Activated T-helper 17 cell treated with anti-CD3 and anti-CD28 coated beads, Interleukin-2, amount 50 U/mL, for 72 hours (primary cell): ENCODE results near the gene PCDHB3. TPM values are rescaled to one million over a fixed set of nuclear protein-coding genes. Genes with fewer than 3 reads are reported as not detected.
A peak's percentile ranks its signal among the peaks of the same experiment; 100 is the strongest.
"Not testable (repeated sequence)": the region's sequence is repeated elsewhere in the genome, so short reads cannot be mapped to it uniquely, and the experiment has no call there.

Experiments
- ATAC-seq: fragments of 150-1000 bp; cut with Tn5 transposase; replicated peaks from 2 replicates; pipeline ENCODE4 v1.10.0; 2021; ENCODE audit warnings: mild to moderate bottlenecking, moderate library complexity
- H3K27ac Mint-ChIP-seq: one replicate; pipeline ENCODE4 v1.8.0; 2022; ENCODE audit warnings: mixed read lengths
- H3K27me3 Mint-ChIP-seq: one replicate; pipeline ENCODE4 v1.8.0; 2022; ENCODE audit warnings: mixed read lengths
- H3K36me3 Mint-ChIP-seq: one replicate; pipeline ENCODE4 v1.8.0; 2022; ENCODE audit warnings: low read depth, mild to moderate bottlenecking, mixed read lengths
- H3K4me1 Mint-ChIP-seq: one replicate; pipeline ENCODE4 v1.8.0; 2022; ENCODE audit warnings: mixed read lengths
- H3K4me3 Mint-ChIP-seq: one replicate; pipeline ENCODE4 v1.8.0; 2022; ENCODE audit warnings: mild to moderate bottlenecking, mixed read lengths
- H3K9me3 Mint-ChIP-seq: one replicate; pipeline ENCODE4 v1.8.0; 2022; ENCODE audit warnings: mixed read lengths
- total RNA-seq, 2 donors: library from RNA; stranded (reverse); gene quantifications; one replicate each; pipeline ENCODE4 v1.2.3, GENCODE V29; 2022

PCDHB3 gene
- under 1 TPM in 1 of 2 donors, not detected in 1; 0.08 TPM for total RNA-seq

DNA sequence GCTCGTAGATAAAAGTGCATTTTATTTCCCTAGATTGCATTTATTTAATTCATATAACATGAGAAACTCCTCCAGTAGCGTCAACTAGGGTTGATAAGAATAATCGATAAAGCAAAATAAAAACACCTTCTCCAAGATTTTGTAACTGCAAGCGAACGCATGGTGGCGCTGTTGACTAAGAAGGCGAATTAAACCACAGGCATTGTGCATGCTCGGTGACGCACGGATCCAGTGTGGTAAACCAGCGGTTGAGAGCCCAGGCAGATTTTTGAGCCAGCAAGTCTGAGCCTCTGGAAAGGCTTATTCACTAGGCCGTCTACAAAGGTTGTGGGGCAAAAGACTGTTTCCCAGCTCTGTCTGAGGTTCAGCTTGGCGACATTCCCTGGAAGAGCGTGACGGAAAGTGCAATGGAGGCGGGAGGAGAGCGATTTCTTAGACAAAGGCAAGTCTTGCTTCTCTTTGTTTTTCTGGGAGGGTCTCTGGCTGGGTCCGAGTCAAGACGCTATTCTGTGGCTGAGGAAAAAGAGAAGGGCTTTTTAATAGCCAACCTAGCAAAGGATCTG, at the start of gene PCDHB3:
PCDHB3 (plus strand) TSS at position 231 of the 563 bp plus-strand sequence; CDS start at position 408, 177 bp downstream.
- H3K27me3 Mint-ChIP-seq = peaks cover 15% of the 10 kb centered on the region
- peaks cover 4% of the 10 kb centered on the region for H3K9me3 Mint-ChIP-seq
- no peak within 1 kb of the TSS for H3K27ac Mint-ChIP-seq
- H3K4me1 Mint-ChIP-seq = peaks cover 4% of the 10 kb centered on the region
- ATAC-seq = no peak
- no peaks in the 10 kb centered on the region for H3K36me3 Mint-ChIP-seq
- H3K4me3 Mint-ChIP-seq = no peak within 1 kb of the TSS

DNA sequence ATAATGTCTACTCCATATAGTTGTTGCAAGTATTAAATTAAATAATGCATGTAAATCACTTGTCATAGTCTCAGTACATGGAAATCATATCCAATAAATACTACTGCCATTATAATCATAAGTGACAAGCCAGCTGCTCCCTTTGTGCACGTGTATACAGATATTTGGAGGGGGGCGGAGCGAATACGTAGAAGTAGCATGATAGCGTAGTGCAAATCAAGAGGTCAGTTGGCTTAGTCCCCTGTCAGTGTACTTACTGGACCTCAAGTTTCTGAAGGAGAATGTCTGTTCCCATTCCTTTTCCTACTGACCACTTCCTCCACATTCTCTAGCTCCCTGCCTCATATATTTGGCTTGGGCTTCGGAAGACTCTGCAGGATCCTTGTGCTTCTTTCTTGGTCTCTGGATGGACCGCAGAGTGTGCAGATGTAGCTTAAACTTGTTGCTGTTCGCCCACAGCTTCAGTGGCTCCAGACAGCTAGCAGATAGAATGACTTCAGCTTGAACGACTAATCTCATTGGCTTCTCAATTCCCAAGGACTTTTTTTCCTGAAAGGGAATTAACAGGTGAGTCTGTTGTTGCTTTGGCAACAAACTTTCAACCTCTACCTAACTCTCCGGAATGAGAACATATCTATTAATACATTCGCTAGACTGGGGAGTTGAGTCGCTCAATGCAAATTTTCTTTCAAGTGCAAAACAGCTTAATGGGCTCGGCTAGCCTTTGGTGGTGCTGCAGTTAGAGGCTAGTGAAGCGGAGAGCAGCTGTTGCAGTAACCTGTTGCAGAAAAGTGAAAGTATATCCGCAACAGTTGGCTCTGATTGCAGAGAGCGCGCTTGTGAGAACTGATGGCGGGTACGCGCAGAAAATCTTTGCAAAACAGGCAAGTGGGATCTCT, 49.4 kb upstream of the PCDHB3 start, which contains the start of gene PCDHB1:
PCDHB1 (plus strand) TSS at position 753 of the 899 bp plus-strand sequence; CDS start at position 850, 97 bp downstream.
- H3K4me3 Mint-ChIP-seq = peak within 1 kb of the TSS; percentile 46
- H3K4me1 Mint-ChIP-seq = peaks cover 4% of the 10 kb centered on the region
- peaks cover 4% of the 10 kb centered on the region for H3K9me3 Mint-ChIP-seq
- no peak for ATAC-seq
- no peak within 1 kb of the TSS for H3K27ac Mint-ChIP-seq
- no peaks in the 10 kb centered on the region for H3K36me3 Mint-ChIP-seq
- H3K27me3 Mint-ChIP-seq = peaks cover 49% of the 10 kb centered on the region

DNA sequence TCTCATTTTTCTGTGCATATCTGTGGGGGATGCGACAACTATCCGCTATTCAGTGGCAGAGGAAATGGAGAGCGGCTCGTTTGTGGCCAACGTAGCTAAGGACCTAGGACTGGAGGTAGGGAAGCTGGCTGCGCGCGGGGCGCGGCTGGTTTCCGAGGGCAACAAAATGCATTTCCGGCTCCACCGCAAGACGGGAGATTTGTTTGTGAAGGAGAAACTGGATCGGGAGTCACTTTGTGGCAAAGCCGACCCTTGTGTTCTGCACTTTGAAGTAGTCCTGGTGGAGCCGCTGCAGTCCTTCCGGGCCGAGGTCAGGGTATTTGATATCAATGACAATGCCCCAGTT, 48.8 kb upstream of the PCDHB3 start:
- no peak for ATAC-seq
- Mint-ChIP-seq H3K36me3 (no peaks in the 10 kb centered on the region), H3K4me1 (peaks cover 4% of the 10 kb centered on the region), H3K4me3 (peak overlapping the region; percentile 46), H3K27me3 (peaks cover 46% of the 10 kb centered on the region), H3K9me3 (peaks cover 4% of the 10 kb centered on the region), H3K27ac (no peak overlapping the region)

DNA sequence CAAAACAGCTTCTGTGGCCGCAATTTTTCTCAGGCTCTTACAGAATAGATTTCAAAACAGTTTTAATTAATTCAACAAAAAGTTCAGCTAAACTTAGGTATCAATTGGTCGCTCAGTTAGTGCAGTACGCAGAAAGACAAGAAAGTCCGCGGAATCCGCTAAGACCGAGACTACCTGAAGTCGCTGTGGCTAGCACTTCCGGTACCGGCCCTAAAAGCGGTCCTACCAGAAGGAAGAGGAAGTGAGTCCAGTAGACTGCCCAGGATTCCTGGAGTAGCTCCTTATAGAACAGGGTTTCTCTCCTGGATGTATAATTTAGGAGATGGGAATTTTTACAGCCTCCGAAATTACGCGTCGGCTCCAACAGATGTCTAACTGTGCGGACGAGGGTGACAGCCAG, 22.4 kb upstream of the PCDHB3 start:
- ATAC-seq = no peak
- Mint-ChIP-seq H3K36me3 (no peaks in the 10 kb centered on the region), H3K9me3 (no peaks in the 10 kb centered on the region), H3K4me3 (peak overlapping the region; percentile 48), H3K27ac (no peak overlapping the region), H3K27me3 (peaks cover 9% of the 10 kb centered on the region), H3K4me1 (no peaks in the 10 kb centered on the region)

DNA sequence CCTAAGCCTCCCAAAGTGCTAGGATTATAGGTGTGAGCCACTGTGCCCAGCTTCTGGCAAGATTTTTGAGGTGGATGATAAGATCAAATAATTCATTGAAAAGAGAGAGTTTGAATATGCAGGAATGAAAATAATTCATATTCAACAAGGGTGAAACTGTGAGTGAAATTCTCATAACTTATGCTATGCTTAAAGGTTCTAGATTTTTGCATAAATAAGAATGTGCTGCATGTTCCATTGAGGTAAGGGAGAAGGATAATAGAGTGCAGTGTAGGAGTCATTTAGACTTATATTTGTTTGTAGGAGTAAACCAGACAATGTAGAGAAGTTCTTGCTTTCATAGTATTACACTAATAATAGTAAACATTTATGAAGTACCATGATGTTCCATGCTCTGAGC, 18.0 kb upstream of the PCDHB3 start:
- Mint-ChIP-seq H3K4me1 (peaks cover 5% of the 10 kb centered on the region), H3K27me3 (peaks cover 4% of the 10 kb centered on the region), H3K27ac (no peak overlapping the region), H3K4me3 (no peak overlapping the region), H3K9me3 (peaks cover 2% of the 10 kb centered on the region), H3K36me3 (no peaks in the 10 kb centered on the region)
- ATAC-seq = no peak

DNA sequence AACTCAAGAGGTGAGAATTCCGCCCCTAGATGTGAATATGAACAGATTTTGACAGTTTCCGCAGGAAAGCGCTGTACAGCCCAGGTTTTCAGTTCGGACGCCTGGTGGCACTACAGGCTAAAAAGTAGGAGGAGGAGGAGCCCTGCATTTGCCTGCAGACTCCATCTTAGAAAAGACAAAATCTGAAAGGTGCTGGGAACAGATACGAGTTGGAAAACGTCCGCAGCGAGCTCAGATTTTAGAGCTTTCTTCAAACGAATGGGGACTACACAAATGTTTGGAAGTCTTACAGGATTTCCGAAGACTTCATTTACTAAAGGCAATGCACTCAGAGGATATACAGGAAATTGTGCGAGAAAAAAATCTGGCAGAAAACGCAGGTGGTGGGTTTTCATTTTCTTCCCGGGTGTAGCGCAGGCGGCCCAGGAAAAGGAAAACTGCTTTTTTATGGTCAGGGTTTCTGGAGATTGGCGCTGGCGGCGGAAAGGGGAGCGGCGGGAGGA, 15.7 kb upstream of the PCDHB3 start:
- no peaks in the 10 kb centered on the region for H3K36me3 Mint-ChIP-seq
- H3K4me1 Mint-ChIP-seq = peaks cover 5% of the 10 kb centered on the region
- H3K9me3 Mint-ChIP-seq = peaks cover 3% of the 10 kb centered on the region
- H3K27me3 Mint-ChIP-seq = peaks cover 5% of the 10 kb centered on the region
- peak overlapping the region; percentile 92 for H3K4me3 Mint-ChIP-seq
- peak; percentile 78 for ATAC-seq
- peak overlapping the region; percentile 88 for H3K27ac Mint-ChIP-seq

DNA sequence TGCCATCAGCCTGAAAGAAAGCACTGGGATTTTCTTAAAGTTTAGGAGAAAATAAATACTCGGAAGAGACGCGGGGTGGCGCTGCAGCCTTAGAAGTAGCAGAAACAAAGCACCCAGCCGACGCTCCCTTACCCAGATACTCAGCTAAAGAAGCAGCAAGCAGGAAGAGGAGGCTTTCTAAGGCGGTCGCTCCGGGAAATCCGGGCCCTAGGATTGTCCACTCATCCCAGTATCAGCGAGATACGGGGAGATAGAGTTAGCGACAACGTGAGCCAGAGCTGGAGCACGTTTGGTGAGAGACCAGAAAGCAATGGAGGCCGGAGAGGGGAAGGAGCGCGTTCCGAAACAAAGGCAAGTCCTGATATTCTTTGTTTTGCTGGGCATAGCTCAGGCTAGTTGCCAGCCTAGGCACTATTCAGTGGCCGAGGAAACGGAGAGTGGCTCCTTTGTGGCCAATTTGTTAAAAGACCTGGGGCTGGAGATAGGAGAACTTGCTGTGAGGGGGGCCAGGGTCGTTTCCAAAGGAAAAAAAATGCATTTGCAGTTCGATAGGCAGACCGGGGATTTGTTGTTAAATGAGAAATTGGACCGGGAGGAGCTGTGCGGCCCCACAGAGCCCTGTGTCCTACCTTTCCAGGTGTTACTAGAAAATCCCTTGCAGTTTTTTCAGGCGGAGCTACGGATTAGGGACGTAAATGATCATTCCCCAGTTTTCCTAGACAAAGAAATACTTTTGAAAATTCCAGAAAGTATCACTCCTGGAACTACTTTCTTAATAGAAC, 5.6 kb upstream of the PCDHB3 start, which contains the start of gene PCDHB2:
PCDHB2 (plus strand) TSS at position 135 of the 782 bp plus-strand sequence; CDS start at position 311, 176 bp downstream.
- peak within 1 kb of the TSS; percentile 49 for H3K4me3 Mint-ChIP-seq
- no peak within 1 kb of the TSS for H3K27ac Mint-ChIP-seq
- H3K27me3 Mint-ChIP-seq = peaks cover 17% of the 10 kb centered on the region
- H3K9me3 Mint-ChIP-seq = peaks cover 9% of the 10 kb centered on the region
- H3K4me1 Mint-ChIP-seq = no peaks in the 10 kb centered on the region
- no peak for ATAC-seq
- no peaks in the 10 kb centered on the region for H3K36me3 Mint-ChIP-seq

DNA sequence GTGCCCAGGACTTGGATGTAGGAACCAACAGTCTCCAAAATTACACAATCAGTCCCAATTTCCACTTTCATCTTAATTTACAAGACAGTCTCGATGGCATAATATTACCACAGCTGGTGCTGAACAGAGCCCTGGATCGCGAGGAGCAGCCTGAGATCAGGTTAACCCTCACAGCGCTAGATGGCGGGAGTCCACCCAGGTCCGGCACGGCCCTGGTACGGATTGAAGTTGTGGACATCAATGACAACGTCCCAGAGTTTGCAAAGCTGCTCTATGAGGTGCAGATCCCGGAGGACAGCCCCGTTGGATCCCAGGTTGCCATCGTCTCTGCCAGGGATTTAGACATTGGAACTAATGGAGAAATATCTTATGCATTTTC, 5.0 kb upstream of the PCDHB3 start:
- no peak for ATAC-seq
- H3K4me1 Mint-ChIP-seq = peaks cover 1% of the 10 kb centered on the region
- peak overlapping the region; percentile 49 for H3K4me3 Mint-ChIP-seq
- H3K9me3 Mint-ChIP-seq = peaks cover 10% of the 10 kb centered on the region
- no peaks in the 10 kb centered on the region for H3K36me3 Mint-ChIP-seq
- no peak overlapping the region for H3K27ac Mint-ChIP-seq
- peaks cover 22% of the 10 kb centered on the region for H3K27me3 Mint-ChIP-seq

DNA sequence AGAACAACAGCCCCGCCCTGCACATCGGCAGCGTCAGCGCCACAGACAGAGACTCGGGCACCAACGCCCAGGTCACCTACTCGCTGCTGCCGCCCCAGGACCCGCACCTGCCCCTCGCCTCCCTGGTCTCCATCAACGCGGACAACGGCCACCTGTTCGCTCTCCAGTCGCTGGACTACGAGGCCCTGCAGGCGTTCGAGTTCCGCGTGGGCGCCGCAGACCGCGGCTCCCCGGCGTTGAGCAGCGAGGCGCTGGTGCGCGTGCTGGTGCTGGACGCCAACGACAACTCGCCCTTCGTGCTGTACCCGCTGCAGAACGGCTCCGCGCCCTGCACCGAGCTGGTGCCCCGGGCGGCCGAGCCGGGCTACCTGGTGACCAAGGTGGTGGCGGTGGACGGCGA, 4.1 kb upstream of the PCDHB3 start:
- not testable (repeated sequence) for H3K36me3 Mint-ChIP-seq, H3K4me1 Mint-ChIP-seq, H3K27ac Mint-ChIP-seq, ATAC-seq, H3K4me3 Mint-ChIP-seq
- Mint-ChIP-seq H3K27me3 (peaks cover 26% of the 10 kb centered on the region), H3K9me3 (peaks cover 13% of the 10 kb centered on the region)

DNA sequence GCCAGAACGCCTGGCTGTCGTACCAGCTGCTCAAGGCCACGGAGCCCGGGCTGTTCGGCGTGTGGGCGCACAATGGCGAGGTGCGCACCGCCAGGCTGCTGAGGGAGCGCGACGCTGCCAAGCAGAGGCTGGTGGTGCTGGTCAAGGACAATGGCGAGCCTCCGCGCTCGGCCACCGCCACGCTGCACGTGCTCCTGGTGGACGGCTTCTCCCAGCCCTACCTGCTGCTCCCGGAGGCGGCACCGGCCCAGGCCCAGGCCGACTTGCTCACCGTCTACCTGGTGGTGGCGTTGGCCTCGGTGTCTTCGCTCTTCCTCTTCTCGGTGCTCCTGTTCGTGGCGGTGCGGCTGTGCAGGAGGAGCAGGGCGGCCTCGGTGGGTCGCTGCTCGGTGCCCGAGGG, 3.7 kb upstream of the PCDHB3 start:
- not testable (repeated sequence) for H3K36me3 Mint-ChIP-seq, H3K27ac Mint-ChIP-seq, H3K4me1 Mint-ChIP-seq, H3K4me3 Mint-ChIP-seq, ATAC-seq
- peaks cover 13% of the 10 kb centered on the region for H3K9me3 Mint-ChIP-seq
- H3K27me3 Mint-ChIP-seq = peaks cover 26% of the 10 kb centered on the region

DNA sequence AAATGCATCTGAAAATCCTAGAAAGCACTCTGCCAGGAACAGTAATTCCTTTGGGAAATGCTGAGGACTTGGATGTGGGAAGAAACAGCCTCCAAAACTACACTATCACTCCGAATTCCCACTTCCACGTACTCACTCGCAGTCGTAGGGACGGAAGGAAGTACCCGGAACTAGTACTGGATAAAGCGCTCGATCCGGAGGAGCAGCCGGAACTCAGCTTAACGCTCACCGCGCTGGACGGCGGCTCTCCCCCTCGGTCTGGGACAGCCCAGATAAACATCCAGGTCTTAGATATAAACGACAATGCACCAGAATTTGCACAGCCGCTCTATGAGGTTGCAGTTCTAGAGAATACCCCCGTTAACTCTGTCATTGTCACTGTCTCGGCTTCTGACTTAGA, 786 bp downstream of the PCDHB3 start:
- no peak overlapping the region for H3K4me3 Mint-ChIP-seq
- no peaks in the 10 kb centered on the region for H3K36me3 Mint-ChIP-seq
- peaks cover 15% of the 10 kb centered on the region for H3K27me3 Mint-ChIP-seq
- no peak overlapping the region for H3K27ac Mint-ChIP-seq
- ATAC-seq = no peak
- H3K9me3 Mint-ChIP-seq = peaks cover 4% of the 10 kb centered on the region
- H3K4me1 Mint-ChIP-seq = peaks cover 4% of the 10 kb centered on the region

DNA sequence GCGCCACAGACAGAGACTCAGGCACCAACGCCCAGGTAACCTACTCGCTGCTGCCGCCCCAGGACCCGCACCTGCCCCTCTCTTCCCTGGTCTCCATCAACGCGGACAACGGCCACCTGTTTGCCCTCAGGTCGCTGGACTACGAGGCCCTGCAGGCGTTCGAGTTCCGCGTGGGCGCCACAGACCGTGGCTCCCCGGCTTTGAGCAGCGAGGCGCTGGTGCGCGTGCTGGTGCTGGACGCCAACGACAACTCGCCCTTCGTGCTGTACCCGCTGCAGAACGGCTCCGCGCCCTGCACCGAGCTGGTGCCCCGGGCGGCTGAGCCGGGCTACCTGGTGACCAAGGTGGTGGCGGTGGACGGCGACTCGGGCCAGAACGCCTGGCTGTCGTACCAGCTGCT, 1.8 kb downstream of the PCDHB3 start:
- H3K27ac Mint-ChIP-seq, H3K4me1 Mint-ChIP-seq, H3K4me3 Mint-ChIP-seq, ATAC-seq, H3K9me3 Mint-ChIP-seq, H3K36me3 Mint-ChIP-seq: not testable (repeated sequence)
- peaks cover 15% of the 10 kb centered on the region for H3K27me3 Mint-ChIP-seq

DNA sequence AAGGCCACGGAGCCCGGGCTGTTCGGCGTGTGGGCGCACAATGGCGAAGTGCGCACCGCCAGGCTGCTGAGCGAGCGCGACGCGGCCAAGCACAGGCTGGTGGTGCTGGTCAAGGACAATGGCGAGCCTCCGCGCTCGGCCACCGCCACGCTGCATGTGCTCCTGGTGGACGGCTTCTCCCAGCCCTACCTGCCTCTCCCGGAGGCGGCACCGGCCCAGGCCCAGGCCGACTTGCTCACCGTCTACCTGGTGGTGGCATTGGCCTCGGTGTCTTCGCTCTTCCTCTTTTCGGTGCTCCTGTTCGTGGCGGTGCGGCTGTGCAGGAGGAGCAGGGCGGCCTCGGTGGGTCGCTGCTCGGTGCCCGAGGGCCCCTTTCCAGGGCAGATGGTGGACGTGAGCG, 2.2 kb downstream of the PCDHB3 start:
- H3K4me3 Mint-ChIP-seq, ATAC-seq, H3K27ac Mint-ChIP-seq, H3K4me1 Mint-ChIP-seq, H3K9me3 Mint-ChIP-seq, H3K36me3 Mint-ChIP-seq: not testable (repeated sequence)
- H3K27me3 Mint-ChIP-seq = peaks cover 15% of the 10 kb centered on the region

DNA sequence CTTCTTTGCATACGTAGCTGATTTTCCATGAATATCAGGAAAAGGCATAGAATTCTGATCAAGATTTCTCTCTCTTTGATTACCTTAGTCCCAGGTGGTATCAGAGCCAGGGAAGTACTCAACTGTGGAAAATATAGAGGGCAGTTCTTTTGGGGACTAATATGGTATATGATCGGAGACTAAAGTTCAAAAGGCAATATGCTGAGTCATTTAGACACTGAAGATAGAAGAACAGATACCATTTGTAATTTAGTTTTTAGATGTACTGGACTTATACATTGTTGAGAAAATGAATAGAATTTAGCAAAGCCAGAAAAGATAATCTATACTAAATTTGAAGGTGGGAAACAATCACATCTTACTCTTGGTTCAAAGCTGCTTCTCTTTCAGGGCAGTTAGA, 5.1 kb downstream of the PCDHB3 start:
- no peak overlapping the region for H3K4me3 Mint-ChIP-seq
- no peaks in the 10 kb centered on the region for H3K36me3 Mint-ChIP-seq
- no peak overlapping the region for H3K27ac Mint-ChIP-seq
- ATAC-seq = no peak
- H3K27me3 Mint-ChIP-seq = peaks cover 6% of the 10 kb centered on the region
- H3K4me1 Mint-ChIP-seq = peaks cover 2% of the 10 kb centered on the region
- peaks cover 2% of the 10 kb centered on the region for H3K9me3 Mint-ChIP-seq
